Activated CD8-positive, alpha-beta memory T cell treated with anti-CD3 and anti-CD28 coated beads, Interleukin-2, amount 50 U/mL, for 1 hour (primary cell): ENCODE measurements around the gene OR2V2.
"Not testable (repeated sequence)": the region's sequence is repeated elsewhere in the genome, so short reads cannot be mapped to it uniquely, and the experiment has no call there.

Experiments
- DNase-seq: peaks from one replicate; pipeline ENCODE4 v3.0.0-alpha.2; 2020; ENCODE audit errors: extremely low read depth

OR2V2 gene, protein sequence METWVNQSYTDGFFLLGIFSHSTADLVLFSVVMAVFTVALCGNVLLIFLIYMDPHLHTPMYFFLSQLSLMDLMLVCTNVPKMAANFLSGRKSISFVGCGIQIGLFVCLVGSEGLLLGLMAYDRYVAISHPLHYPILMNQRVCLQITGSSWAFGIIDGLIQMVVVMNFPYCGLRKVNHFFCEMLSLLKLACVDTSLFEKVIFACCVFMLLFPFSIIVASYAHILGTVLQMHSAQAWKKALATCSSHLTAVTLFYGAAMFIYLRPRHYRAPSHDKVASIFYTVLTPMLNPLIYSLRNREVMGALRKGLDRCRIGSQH

GRCh38 chr5:181146927-181147636 lies at the start of gene OR2V2:
Gene OR2V2, plus strand, starts transcription at chr5:181147586. Its CDS starts 7,357 bp downstream, at chr5:181154943.
- not testable (repeated sequence) for DNase-seq

DNA sequence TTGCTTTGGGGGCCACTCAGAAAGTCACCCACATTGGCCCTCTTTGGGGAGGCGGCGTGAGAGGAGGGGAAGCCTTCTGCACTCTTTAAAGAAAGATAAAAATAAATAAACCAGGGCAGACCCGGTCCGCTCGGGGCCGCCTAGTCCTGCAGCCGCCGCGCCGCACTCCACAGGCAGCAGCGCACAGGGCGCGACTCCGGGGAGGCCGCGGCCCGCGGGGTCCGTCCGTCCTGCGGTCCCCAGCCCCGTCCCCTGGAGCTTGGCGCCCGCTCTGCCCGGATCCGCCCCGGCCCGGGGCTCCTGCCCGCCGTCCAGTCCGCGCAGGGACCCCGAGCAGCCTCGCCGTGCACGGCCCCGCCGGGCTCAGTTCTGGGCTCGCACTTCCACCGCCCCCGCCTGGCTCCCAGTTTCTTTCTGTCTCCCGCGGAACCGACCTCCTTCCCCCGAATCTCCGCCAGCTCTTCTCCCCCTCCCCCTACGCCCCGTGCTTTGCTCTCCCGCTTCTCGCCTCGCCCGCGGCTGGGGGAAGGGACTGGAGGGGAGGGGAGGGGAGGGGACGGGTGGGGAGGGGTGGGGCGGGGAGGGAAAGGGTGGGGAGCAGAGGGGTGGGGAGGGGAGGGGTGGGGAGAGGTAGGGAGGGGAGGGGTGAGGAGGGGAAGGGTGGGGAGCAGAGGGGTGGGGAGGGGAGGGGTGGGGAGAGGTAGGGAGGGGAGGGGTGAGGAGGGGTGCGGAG lies 49.5 kb upstream of the OR2V2 start:
- DNase-seq: not testable (repeated sequence)

GRCh38 chr5:181098762-181099601 lies 48.4 kb upstream of the OR2V2 start:
- DNase-seq: no peak

- no peak for DNase-seq
Observed at GRCh38 chr5:181099602-181100086, 47.7 kb upstream of the OR2V2 start.

GRCh38 chr5:181100121-181100875 lies 47.1 kb upstream of the OR2V2 start:
- no peak for DNase-seq

DNA sequence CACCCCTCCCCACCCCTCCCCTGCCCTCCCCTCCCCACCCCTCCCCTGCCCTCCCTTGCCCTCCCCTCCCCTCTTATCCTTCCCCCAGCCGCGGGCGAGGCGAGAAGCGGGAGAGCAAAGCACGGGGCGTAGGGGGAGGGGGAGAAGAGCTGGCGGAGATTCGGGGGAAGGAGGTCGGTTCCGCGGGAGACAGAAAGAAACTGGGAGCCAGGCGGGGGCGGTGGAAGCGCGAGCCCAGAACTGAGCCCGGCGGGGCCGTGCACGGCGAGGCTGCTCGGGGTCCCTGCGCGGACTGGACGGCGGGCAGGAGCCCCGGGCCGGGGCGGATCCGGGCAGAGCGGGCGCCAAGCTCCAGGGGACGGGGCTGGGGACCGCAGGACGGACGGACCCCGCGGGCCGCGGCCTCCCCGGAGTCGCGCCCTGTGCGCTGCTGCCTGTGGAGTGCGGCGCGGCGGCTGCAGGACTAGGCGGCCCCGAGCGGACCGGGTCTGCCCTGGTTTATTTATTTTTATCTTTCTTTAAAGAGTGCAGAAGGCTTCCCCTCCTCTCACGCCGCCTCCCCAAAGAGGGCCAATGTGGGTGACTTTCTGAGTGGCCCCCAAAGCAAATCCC lies 46.2 kb upstream of the OR2V2 start:
- DNase-seq: not testable (repeated sequence)

DNA sequence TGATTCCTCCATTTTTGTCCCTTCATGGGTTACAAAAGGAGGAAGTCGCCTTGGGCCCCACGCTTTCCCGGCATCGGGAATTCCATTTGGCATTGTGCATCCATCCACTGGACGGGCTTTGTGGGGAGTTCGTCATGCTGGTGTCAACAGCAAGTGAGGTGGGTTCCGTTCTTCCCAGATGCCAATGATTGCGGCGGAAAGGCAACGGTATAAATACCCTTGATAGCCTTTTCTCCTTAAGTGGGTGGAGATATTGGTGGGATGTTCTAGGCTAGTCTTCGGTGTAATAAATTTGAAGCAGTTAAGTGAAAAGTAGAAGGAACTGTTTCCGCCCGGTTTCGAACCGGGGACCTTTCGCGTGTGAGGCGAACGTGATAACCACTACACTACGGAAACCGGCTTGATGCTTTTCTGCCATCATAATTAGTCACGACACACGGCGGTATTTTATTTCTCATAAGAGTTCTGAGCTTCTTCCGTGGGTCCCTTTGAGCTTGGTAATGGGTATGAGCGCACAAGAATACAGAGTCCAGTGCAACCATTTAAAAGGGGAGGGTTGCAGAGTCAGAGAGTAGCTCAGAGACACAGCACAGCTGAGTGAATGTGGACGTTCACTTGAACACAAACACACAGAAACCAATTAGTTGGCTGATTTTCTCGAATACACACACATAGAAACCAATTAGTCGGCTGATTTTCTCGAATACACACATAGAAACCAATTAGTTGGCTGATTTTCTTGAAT lies 45.3 kb upstream of the OR2V2 start:
- not testable (repeated sequence) for DNase-seq

DNA sequence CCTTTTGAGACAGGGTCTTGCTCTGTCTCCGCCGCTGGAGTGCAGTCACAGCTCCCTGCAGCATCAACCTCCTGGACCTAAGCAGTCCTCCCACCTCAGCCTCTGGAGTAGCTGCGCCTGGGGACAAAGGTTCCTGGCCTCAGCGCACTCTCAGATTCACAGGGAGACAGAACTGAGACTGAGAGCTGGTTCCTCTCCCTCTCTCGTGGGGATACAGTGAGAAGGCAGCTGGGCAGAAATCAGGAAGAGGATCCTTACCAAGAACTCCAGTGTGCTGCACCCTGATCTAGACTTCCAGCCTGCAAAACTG lies 43.2 kb upstream of the OR2V2 start:
- DNase-seq: not testable (repeated sequence)

DNA sequence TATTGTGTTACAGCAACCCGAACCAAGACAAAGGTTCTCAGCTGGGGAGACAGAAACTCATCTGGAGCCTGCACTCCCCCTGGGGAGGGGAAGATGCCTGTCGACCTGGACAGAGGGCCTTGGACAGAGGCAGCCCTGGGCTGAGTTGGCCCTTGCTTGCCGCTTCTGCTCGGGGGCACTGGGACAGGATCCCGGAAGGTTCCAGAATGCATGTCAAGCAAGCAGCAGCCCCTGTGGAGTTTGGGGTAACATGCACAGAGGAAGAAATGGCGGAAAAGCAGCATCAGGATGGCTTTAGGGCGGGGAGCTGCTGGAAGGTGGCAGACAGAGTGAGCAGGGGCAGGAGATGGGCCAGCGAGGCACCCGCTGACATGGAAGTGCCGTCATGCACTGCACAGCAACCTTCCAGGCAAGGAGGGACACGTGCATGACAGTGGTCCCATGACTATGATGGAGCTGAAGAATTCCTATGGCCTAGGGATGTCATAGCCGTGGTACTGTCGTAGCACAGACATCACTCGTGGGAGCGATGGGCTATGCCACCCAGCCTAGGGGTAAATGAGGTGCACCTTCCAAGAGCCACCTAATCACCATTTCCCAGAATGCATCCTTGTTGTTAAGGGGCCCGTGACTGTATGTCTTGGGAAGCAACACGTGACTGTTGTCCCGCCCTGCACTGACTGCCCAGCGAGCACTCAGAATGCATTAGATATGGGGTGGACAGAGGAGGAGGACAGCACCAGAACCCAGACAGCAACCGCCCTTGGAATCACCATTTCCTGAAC lies 42.6 kb upstream of the OR2V2 start:
- DNase-seq: not testable (repeated sequence)

DNA sequence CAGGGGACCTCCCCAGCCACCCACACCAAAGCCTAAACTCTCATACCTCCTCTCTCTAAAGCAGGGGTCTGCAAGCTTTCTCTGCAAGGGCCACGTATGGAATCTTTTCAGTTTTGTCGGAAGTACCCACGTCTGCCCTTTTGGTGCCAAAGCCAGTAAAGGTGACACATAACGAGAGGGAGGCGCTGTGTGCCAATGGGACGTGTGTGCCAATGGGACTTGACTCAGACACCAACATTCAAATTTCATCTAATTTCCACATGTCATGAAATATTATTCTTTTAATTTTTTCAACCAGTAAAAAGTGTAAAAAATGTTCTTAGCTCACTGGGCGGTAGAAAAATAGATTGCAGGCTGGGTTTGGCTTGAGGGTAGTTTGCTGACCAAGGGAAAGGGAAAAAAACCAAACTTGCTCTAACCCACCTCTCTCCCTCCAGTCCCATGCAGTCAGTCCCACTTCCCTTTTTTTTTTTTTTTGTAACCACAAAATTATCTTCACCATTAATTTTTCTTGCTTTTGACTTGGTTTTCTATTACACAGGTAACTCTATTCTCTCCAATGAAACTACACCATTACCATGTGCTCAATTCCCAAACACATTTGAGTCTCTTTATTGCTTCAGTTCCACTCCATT lies 41.9 kb upstream of the OR2V2 start:
- DNase-seq: no peak

DNA sequence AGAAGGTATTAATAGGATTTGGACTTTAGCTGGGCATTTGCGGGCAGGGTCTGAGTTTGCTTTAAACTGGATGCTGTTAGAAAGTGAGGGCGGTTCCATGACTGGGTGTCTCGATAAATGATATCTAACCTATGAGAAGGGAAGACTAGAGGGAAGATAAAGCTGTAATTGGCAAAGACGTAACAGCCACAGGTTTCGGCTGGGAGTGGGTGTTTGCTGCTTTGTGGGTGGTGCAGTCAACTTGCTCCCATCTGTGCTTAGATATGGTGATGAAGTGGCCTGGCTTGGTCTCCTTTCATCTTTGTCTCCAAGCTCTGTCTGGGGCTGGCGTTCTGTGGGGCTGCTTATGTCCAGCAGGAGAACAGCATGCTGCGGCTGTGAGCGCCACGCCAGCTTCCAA lies 39.7 kb upstream of the OR2V2 start:
- DNase-seq: no peak

- DNase-seq: no peak
Observed at GRCh38 chr5:181108578-181109165, 38.7 kb upstream of the OR2V2 start.

DNA sequence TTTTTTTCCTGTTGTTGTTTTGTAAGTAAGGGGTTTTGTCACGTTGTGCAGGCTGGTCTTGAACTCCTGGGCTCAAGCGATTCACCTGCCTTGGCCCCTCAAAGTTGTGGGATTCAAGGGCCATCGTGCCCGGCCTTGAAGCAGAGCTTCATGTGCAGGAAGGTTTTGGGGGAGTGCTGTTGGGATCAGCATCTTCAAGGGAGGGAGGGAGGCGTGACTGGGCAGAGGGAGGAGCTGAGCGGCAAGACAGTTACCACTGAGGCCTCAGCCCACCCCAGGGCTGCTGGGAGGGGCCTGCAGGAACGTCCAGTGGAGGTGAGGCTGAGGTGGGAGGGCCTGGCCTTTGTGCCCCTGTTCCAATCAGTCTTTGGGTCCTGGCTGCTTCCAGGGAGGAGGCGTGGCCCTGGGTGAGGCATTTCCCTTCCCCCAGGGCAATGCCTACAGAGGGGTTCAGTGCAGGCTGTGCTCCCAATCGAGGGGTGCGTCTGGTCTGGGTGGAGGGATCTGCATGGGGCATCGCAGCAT lies 37.8 kb upstream of the OR2V2 start:
- no peak for DNase-seq

- DNase-seq: no peak
Observed at GRCh38 chr5:181111010-181111409, 36.4 kb upstream of the OR2V2 start.

DNA sequence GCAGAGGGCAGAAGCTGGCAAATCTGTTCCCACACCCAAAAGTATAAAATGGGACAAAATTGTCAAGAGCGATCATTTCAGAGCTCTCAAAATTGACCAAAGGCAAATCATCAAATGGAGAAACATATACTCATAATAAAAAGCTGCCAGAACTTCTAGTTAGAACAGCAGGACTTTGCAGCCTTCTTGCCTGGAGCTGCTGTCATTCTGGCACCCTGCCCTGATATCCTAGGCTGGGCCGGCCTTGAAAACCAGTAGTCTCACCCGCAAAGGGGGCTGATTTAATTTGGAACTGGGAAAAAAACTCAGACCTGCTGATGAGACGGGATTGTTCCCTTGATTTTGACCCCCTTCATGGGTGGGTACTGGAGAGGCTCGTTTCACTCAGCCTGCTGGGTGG lies 34.9 kb upstream of the OR2V2 start:
- DNase-seq: no peak

DNA sequence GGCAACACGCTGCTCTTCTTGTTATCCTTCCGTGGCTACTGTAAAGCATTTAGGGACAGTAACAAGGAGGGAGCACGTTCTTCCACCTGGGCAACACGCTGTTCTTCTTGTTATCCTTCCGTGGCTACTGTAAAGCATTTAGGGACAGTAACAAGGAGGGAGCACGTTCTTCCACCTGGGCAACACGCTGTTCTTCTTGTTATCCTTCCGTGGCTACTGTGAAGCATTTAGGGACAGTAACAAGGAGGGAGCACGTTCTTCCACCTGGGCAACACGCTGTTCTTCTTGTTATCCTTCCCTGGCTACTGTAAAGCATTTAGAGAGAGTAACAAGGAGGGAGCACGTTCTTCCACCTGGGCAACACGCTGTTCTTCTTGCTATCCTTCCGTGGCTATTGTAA lies 33.8 kb upstream of the OR2V2 start:
- DNase-seq: not testable (repeated sequence)

- DNase-seq: no peak
Observed at GRCh38 chr5:181114284-181114843, 33.0 kb upstream of the OR2V2 start.
